CD4-positive, alpha-beta T cell (primary cell): ENCODE results near the gene BDKRB2. TPM values are rescaled to one million over a fixed set of nuclear protein-coding genes. Genes with fewer than 3 reads are reported as not detected.

Source experiments
- ATAC-seq: fragments of 200-7000 bp; cut with Tn5 transposase; one replicate; pipeline ENCODE4 v1.10.0; 2022; ENCODE audit warnings: mild to moderate bottlenecking; ENCODE audit not compliant: poor library complexity
- CTCF ChIA-PET: fragments of 350-600 bp; sonication (Branson Sonifier 250); formaldehyde crosslinking; loops from one replicate; lab custom pipeline; 2021; ENCODE audit warnings: antibody characterized with exemption, inconsistent platforms; lab: Charles Lee
- POLR2A ChIA-PET: fragments of 350-600 bp; sonication (Branson Sonifier 250); formaldehyde crosslinking; loops from one replicate; lab custom pipeline; 2021; ENCODE audit warnings: antibody characterized with exemption, inconsistent platforms; lab: Charles Lee
- DNase-seq, 14 experiments: peaks; one replicate each; pipeline ENCODE4 v3.0.0-alpha.2; 2013 to 2020; ENCODE audit warnings: mixed read lengths in 2 of 14
- H3K27ac ChIP-seq, 2 donors: one replicate each; pipeline versions ENCODE4 v1.5.1 to v1.7.0; 2013; ENCODE audit warnings: low read length in 2 of 2, low read depth in 1 of 2, mild to moderate bottlenecking in 1 of 2
- H3K27me3 ChIP-seq, 2 experiments: 1 replicate in 1 of 2; 2 replicates in 1 of 2; pipeline versions ENCODE4 v1.6.1 to v1.7.0; 2013; ENCODE audit warnings: low read length in 2 of 2, control low read depth in 1 of 2, mild to moderate bottlenecking in 1 of 2, moderate library complexity in 1 of 2; ENCODE audit not compliant: insufficient read depth in 2 of 2, control insufficient read depth in 1 of 2
- H3K36me3 ChIP-seq: one replicate; pipeline ENCODE4 v1.6.1; 2013; ENCODE audit warnings: low read length, control low read depth; ENCODE audit not compliant: insufficient read depth
- H3K4me1 ChIP-seq: one replicate; pipeline ENCODE4 v1.6.1; 2013; ENCODE audit warnings: low read length, control low read depth; ENCODE audit not compliant: insufficient read depth
- H3K4me3 ChIP-seq: one replicate; pipeline ENCODE4 v1.5.1; 2013; ENCODE audit warnings: mild to moderate bottlenecking, low read length, moderate library complexity
- H3K9me3 ChIP-seq, 2 experiments: 1 replicate in 1 of 2; 2 replicates in 1 of 2; pipeline versions ENCODE4 v1.6.1 to v1.7.0; 2013; ENCODE audit warnings: low read length in 2 of 2, mild to moderate bottlenecking in 2 of 2, control low read depth in 1 of 2, moderate library complexity in 1 of 2; ENCODE audit not compliant: control insufficient read depth in 1 of 2, insufficient read depth in 1 of 2
- H3K27ac Mint-ChIP-seq: one replicate; pipeline ENCODE4 v1.8.0; 2020; ENCODE audit warnings: mixed read lengths
- H3K27me3 Mint-ChIP-seq: one replicate; pipeline ENCODE4 v1.8.0; 2021; ENCODE audit warnings: mixed read lengths
- H3K36me3 Mint-ChIP-seq: one replicate; pipeline ENCODE4 v1.8.0; 2021; ENCODE audit warnings: low read depth, mixed read lengths
- H3K4me1 Mint-ChIP-seq: one replicate; pipeline ENCODE4 v1.8.0; 2021; ENCODE audit warnings: low read depth, mixed read lengths
- H3K4me3 Mint-ChIP-seq: one replicate; pipeline ENCODE4 v1.8.0; 2020; ENCODE audit warnings: mild to moderate bottlenecking, mixed read lengths
- H3K9me3 Mint-ChIP-seq: one replicate; pipeline ENCODE4 v1.8.0; 2020; ENCODE audit warnings: mixed read lengths
- intact Hi-C, 2 experiments: fragments of 100-400 bp; cut with DNase I in 1 of 2; cut with micrococcal nuclease in 1 of 2; formaldehyde crosslinking; loops; one replicate each; pipeline versions ENCODE4 v1.15.1 to v1.9.0; 2023 to 2025; cut with DNase I, micrococcal nuclease
- total RNA-seq, 174 experiments: library from RNA in 2 of 174; stranded (reverse) in 2 of 174; gene quantifications; one replicate each; pipeline ENCODE4 v1.2.3 and lab custom pipeline; 2021 to 2026
- TF ChIP-seq, protein P1 (sequence below): fragments of 200-600 bp; IDR thresholded peaks from one replicate; pipeline ENCODE4 v1.8.0; 2022; ENCODE audit warnings: antibody characterized with exemption, mild to moderate bottlenecking

Gene BDKRB2
- total RNA-seq, 2 experiments from 2014 or later, result not detected

DNA sequence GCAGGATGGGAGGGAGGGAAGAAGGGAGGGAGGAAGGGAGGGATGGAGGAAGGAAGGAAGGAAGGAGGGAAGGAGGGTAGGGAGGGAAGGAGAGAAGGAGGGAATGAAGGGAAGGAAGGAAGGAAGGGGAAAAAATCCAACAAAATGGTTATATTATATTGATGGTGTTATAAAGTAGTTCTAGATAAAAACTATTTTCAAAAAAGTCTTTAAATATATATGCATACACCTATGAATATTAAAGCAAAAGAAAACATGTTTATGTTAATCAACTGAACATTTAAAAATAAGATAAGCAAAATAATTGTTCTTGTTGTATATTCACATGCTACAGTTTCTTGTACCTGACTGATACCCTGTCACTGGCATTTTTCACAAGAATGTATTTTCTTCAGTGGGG lies 53.3 kb downstream of the BDKRB2 start:
- H3K36me3 ChIP-seq, result no peaks in the 10 kb centered on the region
- no peak overlapping the region for H3K27ac ChIP-seq
- Mint-ChIP-seq H3K9me3 (no peaks in the 10 kb centered on the region), H3K27ac (no peak overlapping the region), H3K36me3 (no peaks in the 10 kb centered on the region), H3K4me3 (no peak overlapping the region), H3K4me1 (no peaks in the 10 kb centered on the region), H3K27me3 (peaks cover 37% of the 10 kb centered on the region)
- TF ChIP-seq, protein P1, sequence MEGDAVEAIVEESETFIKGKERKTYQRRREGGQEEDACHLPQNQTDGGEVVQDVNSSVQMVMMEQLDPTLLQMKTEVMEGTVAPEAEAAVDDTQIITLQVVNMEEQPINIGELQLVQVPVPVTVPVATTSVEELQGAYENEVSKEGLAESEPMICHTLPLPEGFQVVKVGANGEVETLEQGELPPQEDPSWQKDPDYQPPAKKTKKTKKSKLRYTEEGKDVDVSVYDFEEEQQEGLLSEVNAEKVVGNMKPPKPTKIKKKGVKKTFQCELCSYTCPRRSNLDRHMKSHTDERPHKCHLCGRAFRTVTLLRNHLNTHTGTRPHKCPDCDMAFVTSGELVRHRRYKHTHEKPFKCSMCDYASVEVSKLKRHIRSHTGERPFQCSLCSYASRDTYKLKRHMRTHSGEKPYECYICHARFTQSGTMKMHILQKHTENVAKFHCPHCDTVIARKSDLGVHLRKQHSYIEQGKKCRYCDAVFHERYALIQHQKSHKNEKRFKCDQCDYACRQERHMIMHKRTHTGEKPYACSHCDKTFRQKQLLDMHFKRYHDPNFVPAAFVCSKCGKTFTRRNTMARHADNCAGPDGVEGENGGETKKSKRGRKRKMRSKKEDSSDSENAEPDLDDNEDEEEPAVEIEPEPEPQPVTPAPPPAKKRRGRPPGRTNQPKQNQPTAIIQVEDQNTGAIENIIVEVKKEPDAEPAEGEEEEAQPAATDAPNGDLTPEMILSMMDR, result no peak
- intact Hi-C loops, result no loop called here
- no peak for DNase-seq
- ChIA-PET POLR2A (no interaction called here), CTCF (no interaction called here)
- no peaks in the 10 kb centered on the region for H3K9me3 ChIP-seq
- ATAC-seq, result no peak
- peaks cover 3 to 7% of the 10 kb centered on the region in 2 experiments for H3K27me3 ChIP-seq
- H3K4me3 ChIP-seq, result no peak overlapping the region
- no peaks in the 10 kb centered on the region for H3K4me1 ChIP-seq

DNA sequence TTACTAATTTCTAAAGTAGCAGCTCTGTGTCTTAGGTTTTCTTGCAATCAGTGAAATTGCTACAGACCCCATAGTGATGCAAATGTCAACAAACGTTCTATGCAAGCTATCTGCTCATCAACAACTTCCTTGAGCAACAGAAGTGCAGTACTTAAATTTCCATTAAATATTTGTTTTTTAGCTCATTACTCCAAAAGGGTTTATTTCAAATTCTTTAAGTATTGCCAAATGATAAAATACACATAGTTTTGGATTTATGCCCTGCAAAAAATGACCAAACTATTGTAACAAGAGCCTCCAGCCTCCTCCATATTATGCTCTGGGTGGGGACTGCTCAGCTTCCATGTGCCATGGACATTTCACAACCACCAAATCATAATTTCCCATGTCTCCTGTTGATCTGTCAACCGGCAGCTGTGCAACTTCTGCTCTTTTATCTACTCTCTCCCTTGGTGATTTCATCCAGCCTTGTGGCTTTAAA lies 55.7 kb downstream of the BDKRB2 start:
- Histone ChIP-seq H3K27me3 (no peaks in the 10 kb centered on the region), H3K4me1 (no peaks in the 10 kb centered on the region), H3K9me3 (no peaks in the 10 kb centered on the region), H3K4me3 (no peak overlapping the region), H3K36me3 (no peaks in the 10 kb centered on the region), H3K27ac (no peak overlapping the region)
- CTCF ChIA-PET, result no interaction called here
- H3K27ac Mint-ChIP-seq, result no peak overlapping the region
- DNase-seq (no peak), ATAC-seq (no peak)
- POLR2A ChIA-PET, result no interaction called here
- no peak overlapping the region for H3K4me3 Mint-ChIP-seq
- H3K36me3 Mint-ChIP-seq, result no peaks in the 10 kb centered on the region
- intact Hi-C loops, result no loop called here
- no peaks in the 10 kb centered on the region for H3K4me1 Mint-ChIP-seq
- H3K27me3 Mint-ChIP-seq, result peaks cover 17% of the 10 kb centered on the region
- H3K9me3 Mint-ChIP-seq, result no peaks in the 10 kb centered on the region
- TF ChIP-seq, protein P1, result no peak

DNA sequence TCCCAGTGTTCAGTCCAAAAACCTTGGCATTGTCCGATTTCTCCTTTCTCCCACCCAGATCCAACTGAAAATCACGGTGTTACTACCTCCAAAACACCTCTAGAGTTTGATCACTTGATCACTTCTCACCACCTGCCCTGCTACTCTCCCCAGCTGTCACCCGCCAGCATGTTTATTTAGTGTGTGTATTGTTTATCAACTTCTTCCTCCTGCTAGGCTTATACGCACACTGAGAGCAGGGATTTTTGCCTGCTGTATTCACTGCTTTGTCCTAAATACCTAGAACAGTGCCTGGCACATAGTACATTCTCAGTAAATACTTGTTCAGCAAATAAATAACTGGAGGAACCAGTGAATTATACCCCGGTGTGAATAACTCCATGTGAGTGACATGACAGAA lies 56.4 kb downstream of the BDKRB2 start:
- ATAC-seq, result no peak
- DNase-seq, result no peak
- intact Hi-C loops, result no loop called here
- Histone ChIP-seq H3K27ac (no peak overlapping the region), H3K4me1 (no peaks in the 10 kb centered on the region), H3K27me3 (no peaks in the 10 kb centered on the region), H3K36me3 (no peaks in the 10 kb centered on the region), H3K4me3 (no peak overlapping the region), H3K9me3 (no peaks in the 10 kb centered on the region)
- Mint-ChIP-seq H3K27me3 (peaks cover 20% of the 10 kb centered on the region), H3K9me3 (no peaks in the 10 kb centered on the region), H3K36me3 (no peaks in the 10 kb centered on the region), H3K27ac (no peak overlapping the region), H3K4me1 (no peaks in the 10 kb centered on the region), H3K4me3 (no peak overlapping the region)
- ChIA-PET CTCF (no interaction called here), POLR2A (no interaction called here)
- TF ChIP-seq, protein P1, result no peak
